Heart left ventricle (tissue), 16 donors: ENCODE measurements around the gene PLN. TPM values are rescaled to one million over a fixed set of nuclear protein-coding genes. Genes with fewer than 3 reads are reported as not detected.

Source experiments
- ATAC-seq, 4 donors: fragments of 200-7000 bp; cut with Tn5 transposase; one replicate each; pipeline ENCODE4 v1.9.1; 2020 to 2022; ENCODE audit warnings: moderate library complexity in 4 of 4, mild to moderate bottlenecking in 3 of 4, moderate number of reproducible peaks in 1 of 4
- DNase-seq, 5 donors: peaks; one replicate each; pipeline ENCODE4 v3.0.0-alpha.2; 2020
- H3K27ac ChIP-seq, 12 donors: fragments of 200-600 bp; sonication (generic) in 4 of 12; one replicate each; pipeline versions ENCODE4 v1.5.0 to v1.8.0; 2016 to 2022; ENCODE audit warnings: mild to moderate bottlenecking in 2 of 12
- H3K27me3 ChIP-seq, 9 donors: fragments of 200-600 bp; sonication (generic) in 2 of 9; one replicate each; pipeline versions ENCODE4 v1.5.1 to v1.8.0; 2016 to 2022; ENCODE audit warnings: mild to moderate bottlenecking in 3 of 9
- H3K36me3 ChIP-seq, 9 donors: fragments of 200-600 bp; sonication (generic) in 2 of 9; one replicate each; pipeline versions ENCODE4 v1.5.0 to v1.8.0; 2018 to 2022; ENCODE audit warnings: mild to moderate bottlenecking in 2 of 9
- H3K4me1 ChIP-seq, 12 donors: fragments of 200-600 bp; sonication (generic) in 4 of 12; one replicate each; pipeline versions ENCODE4 v1.5.0 to v1.8.0; 2016 to 2022; ENCODE audit warnings: mild to moderate bottlenecking in 3 of 12
- H3K4me3 ChIP-seq, 12 donors: fragments of 200-600 bp; sonication (generic) in 4 of 12; one replicate each; pipeline versions ENCODE4 v1.5.0 to v1.8.0; 2017 to 2022; ENCODE audit warnings: mild to moderate bottlenecking in 9 of 12, moderate library complexity in 4 of 12
- H3K9me3 ChIP-seq, 12 donors: fragments of 200-600 bp; sonication (generic) in 4 of 12; one replicate each; pipeline versions ENCODE4 v1.5.0 to v1.8.0; 2016 to 2022; ENCODE audit warnings: mild to moderate bottlenecking in 1 of 12
- POLR2A ChIP-seq, 2 donors: fragments of 450-650 bp; IDR thresholded peaks; one replicate each; pipeline ENCODE4 v1.6.1; 2017; ENCODE audit warnings: antibody characterized with exemption in 2 of 2, mild to moderate bottlenecking in 2 of 2, moderate library complexity in 2 of 2
- WGBS, 4 donors: extraction: QIAGEN DNeasy Blood & Tissue Kit in 2 of 4; methylation state at CpG; one replicate each; pipeline versions ENCODE4 v1.1.5 to v1.1.7; 2013 to 2018; 5-methylcytosine and 5-hydroxymethylcytosine counted together
- intact Hi-C, 10 donors: fragments of 100-400 bp; cut with DNase I; formaldehyde crosslinking; loops; one replicate each; pipeline versions ENCODE4 v1.11.1 to v1.14.2; 2022
- polyA plus RNA-seq, 2 donors: library from polyadenylated mRNA; stranded (reverse); fragments of 200-250 nt; gene quantifications; one replicate each; pipeline ENCODE4 v1.2.3, GENCODE V29; 2013
- total RNA-seq, 9 donors: library from RNA; depleted of rRNA in 2 of 9; stranded (reverse); fragments of >200 nt in 2 of 9; fragmentation: NEBNext Ultra II Directional in 3 of 9; extraction: Animal tissue kit (Norgen Biotek cat#: 25700) in 3 of 9; gene quantifications; one replicate each; pipeline versions ENCODE4 v1.1.0 to v1.2.4, GENCODE V29; 2016 to 2023
- TF ChIP-seq, protein P1 (sequence below), 12 donors: fragments of 200-600 bp; sonication (generic) in 4 of 12; IDR thresholded peaks; one replicate each; pipeline versions ENCODE4 v1.5.0 to v1.8.0; 2018 to 2022; ENCODE audit warnings: antibody characterized with exemption in 12 of 12, mild to moderate bottlenecking in 5 of 12
- donor health status: ischemic (EF 13 %, LVEDD 7.1; RV severe dilation, severe dysfunction).
- donor health status: healthy with polysubstance abuse.
- donor health status: DM: no; HTN: yes; CAD: no.
- donor health status: DM: no; HTN: no; CAD: no.
- donor health status: ischemic (EF 25% LVEDD 6.9; RV normal size, moderate dysfunction).
- donor health status: ischemic (EF 25% LVEDD 5.7; RV mildly dilated, moderate dysfunction).
- donor health status: healthy.
- donor health status: DM: yes; HTN: yes; CAD: no.
- donor health status: ischemic (EF 35%, LVEDD 5.7; RV mildly dilated, moderate dysfunction).
- donor health status: nonischemic (EF 11% LVEDD 7.7; RV severe dilation, severe dysfunction).
- donor health status: DM: yes; HTN: yes; CAD: no.
- donor health status: PGD.
- donor health status: ischemic (EF 29% LVEDD 5.4; RV normal size, mild dysfunction).
- donor health status: nonischemic (EF 23%, LVEDD 6.1; RV moderate dilation, normal function).

The PLN gene
- total and polyA plus RNA-seq, 11 donors = 974 to 3,015 (median 1,768) TPM

DNA sequence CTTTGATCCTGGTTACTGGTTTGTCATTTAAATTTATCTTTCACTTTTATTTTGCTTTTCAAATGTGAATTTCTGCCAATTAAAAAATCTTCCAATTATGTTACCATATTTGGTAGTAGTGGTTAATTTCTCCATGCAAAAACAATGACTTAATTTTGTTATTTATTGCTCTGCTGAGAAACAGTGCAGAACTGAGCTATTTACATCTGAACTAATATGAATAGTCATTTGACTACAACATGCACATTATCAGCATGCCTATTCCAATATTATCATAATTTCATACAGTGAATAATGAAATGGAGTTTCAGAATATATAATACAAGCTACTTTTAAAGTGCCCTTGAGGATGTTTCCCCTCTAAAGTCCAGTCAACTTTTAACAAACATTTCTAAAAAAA lies 517 bp downstream of the PLN start:
- Histone ChIP-seq H3K4me3 (peak overlapping the region; percentile 27 to 64 (median 54)), H3K36me3 (peaks cover 0 to 32% (median 0%) of the 10 kb centered on the region in 9 donors), H3K9me3 (no peaks in the 10 kb centered on the region), H3K4me1 (peaks cover 0 to 34% (median 6%) of the 10 kb centered on the region in 12 donors), H3K27me3 (no peaks in the 10 kb centered on the region), H3K27ac (peak overlapping the region; percentile 34 to 87 (median 80))
- intact Hi-C loops = loop anchor here in 4 of 10 donors (5.0 kb wide), 2 partner anchors 36 to 176 kb away; no protein-coding TSS in a partner anchor
- DNase-seq = no peak
- no peak for ATAC-seq
- TF ChIP-seq POLR2A (IDR thresholded peaks at IDR 0.05) = no peak
- TF ChIP-seq, protein P1, sequence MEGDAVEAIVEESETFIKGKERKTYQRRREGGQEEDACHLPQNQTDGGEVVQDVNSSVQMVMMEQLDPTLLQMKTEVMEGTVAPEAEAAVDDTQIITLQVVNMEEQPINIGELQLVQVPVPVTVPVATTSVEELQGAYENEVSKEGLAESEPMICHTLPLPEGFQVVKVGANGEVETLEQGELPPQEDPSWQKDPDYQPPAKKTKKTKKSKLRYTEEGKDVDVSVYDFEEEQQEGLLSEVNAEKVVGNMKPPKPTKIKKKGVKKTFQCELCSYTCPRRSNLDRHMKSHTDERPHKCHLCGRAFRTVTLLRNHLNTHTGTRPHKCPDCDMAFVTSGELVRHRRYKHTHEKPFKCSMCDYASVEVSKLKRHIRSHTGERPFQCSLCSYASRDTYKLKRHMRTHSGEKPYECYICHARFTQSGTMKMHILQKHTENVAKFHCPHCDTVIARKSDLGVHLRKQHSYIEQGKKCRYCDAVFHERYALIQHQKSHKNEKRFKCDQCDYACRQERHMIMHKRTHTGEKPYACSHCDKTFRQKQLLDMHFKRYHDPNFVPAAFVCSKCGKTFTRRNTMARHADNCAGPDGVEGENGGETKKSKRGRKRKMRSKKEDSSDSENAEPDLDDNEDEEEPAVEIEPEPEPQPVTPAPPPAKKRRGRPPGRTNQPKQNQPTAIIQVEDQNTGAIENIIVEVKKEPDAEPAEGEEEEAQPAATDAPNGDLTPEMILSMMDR (IDR thresholded peaks at IDR 0.05) = no peak

DNA sequence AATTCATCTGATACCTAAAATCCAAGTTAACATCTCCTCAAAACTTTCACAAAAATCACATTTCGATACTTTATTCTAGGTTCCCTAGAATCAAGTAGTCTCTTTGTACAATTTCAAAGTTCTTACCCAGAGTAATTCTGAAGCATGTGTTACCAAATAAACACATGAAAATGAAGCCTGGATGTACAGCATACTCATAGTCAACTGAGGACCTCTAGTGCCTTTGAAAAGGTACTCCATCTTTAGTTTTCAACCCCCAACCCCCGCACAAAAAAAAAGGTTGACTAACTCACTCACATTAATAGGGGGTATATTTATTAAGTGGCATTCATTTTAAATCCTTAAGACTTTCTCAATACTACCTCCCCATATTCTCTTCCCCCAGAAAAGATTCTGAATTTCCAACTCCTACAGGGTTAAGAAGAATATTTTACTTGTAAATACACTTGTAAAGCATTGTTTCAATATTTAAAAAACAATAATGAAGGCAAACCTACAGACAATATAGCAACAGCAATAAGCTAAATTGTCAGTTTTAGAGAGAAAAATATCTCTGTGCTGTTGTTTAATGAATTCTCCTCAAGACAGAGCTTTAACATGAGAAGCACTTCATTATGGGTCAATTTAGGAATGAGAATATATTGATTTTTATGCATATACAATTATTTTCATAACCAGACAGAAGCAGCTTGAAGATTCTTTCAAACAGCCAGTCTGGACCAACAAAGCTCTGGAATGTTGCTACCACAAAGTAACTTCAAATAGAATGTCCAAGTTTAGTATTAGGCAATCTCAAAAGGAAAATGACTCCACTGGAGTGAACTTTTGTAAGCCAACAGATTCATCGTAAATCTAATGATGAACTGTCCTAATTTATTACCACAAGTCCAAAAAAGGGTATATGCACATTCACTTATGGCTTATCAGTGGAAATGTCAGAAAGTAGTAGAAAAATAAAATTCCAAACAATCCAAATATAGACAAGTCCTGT lies 3.3 kb downstream of the PLN start:
- H3K4me1 ChIP-seq = peaks cover 0 to 14% (median 0%) of the 10 kb centered on the region in 12 donors
- TF ChIP-seq, protein P1 (IDR thresholded peaks at IDR 0.05) = peak; percentile 31 to 77 (median 58)
- no peak for TF ChIP-seq POLR2A (IDR thresholded peaks at IDR 0.05)
- intact Hi-C loops = loop anchor here in 9 of 10 donors (2.0 to 10.0 kb wide), 9 partner anchors 39 to 269 kb away; no protein-coding TSS in a partner anchor
- DNase-seq = no peak
- ATAC-seq = peak; percentile 41 to 64 (median 64)
- peak overlapping the region; percentile 27 to 87 (median 78) for H3K27ac ChIP-seq
- H3K27me3 ChIP-seq = no peaks in the 10 kb centered on the region
- H3K4me3 ChIP-seq = peak overlapping the region; percentile 27 to 64 (median 54)
- H3K9me3 ChIP-seq = no peaks in the 10 kb centered on the region
- 13 to 22% (median 19%) methylated on average over 3 of the region's 3 CpGs for whole genome bisulfite sequencing, 4 donors
- H3K36me3 ChIP-seq = peaks cover 0 to 60% (median 8%) of the 10 kb centered on the region in 9 donors

DNA sequence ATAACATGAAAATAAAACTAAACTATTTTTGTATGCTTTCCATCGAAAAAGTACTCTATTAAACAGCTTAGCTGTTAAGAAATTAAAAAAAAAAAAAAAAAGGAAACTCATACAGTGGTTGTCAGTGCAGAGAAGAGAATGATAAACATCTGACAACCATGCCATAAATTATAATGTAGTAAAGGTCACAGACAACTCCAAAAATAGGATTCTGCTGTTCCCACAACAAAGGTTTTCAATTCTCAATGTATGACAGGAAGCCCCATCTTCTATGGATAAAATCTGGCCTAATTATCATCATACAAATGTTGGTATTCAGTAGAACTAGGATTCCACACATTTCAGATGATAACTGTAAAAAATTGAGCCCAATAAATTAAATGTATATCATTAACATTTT lies 5.0 kb downstream of the PLN start:
- Histone ChIP-seq H3K27me3 (no peaks in the 10 kb centered on the region), H3K4me3 (peak overlapping the region; percentile 18 to 64 (median 54)), H3K36me3 (peaks cover 0 to 74% (median 8%) of the 10 kb centered on the region in 9 donors), H3K27ac (peak overlapping the region; percentile 29 to 87 (median 78)), H3K9me3 (no peaks in the 10 kb centered on the region), H3K4me1 (peaks cover 0 to 10% (median 0%) of the 10 kb centered on the region in 12 donors)
- ATAC-seq (no peak), DNase-seq (no peak)
- WGBS, 4 donors = 19 to 37% (median 25%) methylated on average over 1 of the region's 1 CpG
- intact Hi-C loops = loop anchor here in 8 of 10 donors (5.0 to 10.0 kb wide), 6 partner anchors 41 to 271 kb away; no protein-coding TSS in a partner anchor
- no peak for TF ChIP-seq POLR2A (IDR thresholded peaks at IDR 0.05)
- TF ChIP-seq, protein P1 (IDR thresholded peaks at IDR 0.05) = no peak

DNA sequence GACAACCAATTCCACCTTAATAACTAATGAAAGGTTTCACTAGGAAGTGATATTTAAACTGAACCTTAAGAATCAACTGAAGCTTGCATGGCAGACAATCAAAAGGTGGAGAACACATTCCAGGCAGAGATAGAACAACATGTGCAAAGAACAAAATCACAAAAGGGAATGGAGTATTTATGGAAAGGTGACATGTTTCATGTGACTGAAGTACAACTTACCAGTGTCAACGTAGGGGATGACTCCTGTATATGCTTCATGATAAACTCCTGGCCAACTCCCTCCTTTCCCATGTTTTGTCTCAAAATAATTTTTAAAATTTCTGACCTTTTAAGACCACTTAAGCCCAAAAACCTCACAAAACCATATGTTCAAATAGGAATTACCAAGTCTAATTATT lies 6.6 kb downstream of the PLN start:
- ATAC-seq (peak; percentile 59 to 83 (median 80)), DNase-seq (no peak)
- peak overlapping the region; percentile 6 to 64 (median 54) for H3K4me3 ChIP-seq
- H3K9me3 ChIP-seq = no peaks in the 10 kb centered on the region
- TF ChIP-seq, protein P1 (IDR thresholded peaks at IDR 0.05) = no peak
- TF ChIP-seq POLR2A (IDR thresholded peaks at IDR 0.05) = no peak
- H3K27ac ChIP-seq = peak overlapping the region; percentile 17 to 87 (median 78)
- intact Hi-C loops = loop anchor here in 8 of 10 donors (5.0 to 10.0 kb wide), 6 partner anchors 42 to 272 kb away; no protein-coding TSS in a partner anchor
- H3K4me1 ChIP-seq = peaks cover 0 to 18% (median 9%) of the 10 kb centered on the region in 12 donors
- 26 to 52% (median 37%) methylated on average over 1 of the region's 1 CpG for WGBS, 4 donors
- H3K36me3 ChIP-seq = peaks cover 0 to 82% (median 15%) of the 10 kb centered on the region in 9 donors
- no peaks in the 10 kb centered on the region for H3K27me3 ChIP-seq
